Lower leg skin (tissue), 4 donors: ENCODE results near the gene KIF20A. TPM values are rescaled to one million over a fixed set of nuclear protein-coding genes. Genes with fewer than 3 reads are reported as not detected.

Experiments
- DNase-seq, 2 donors: peaks; one replicate each; pipeline ENCODE4 v3.0.0-alpha.2; 2019; ENCODE audit warnings: low spot score in 2 of 2
- H3K4me3 ChIP-seq: fragments of 200-600 bp; sonication (generic); 2 replicates; pipeline ENCODE4 v1.5.1; 2017; ENCODE audit warnings: mild to moderate bottlenecking, low read depth; ENCODE audit not compliant: poor library complexity, severe bottlenecking
- POLR2A ChIP-seq, 2 donors: fragments of 450-650 bp; IDR thresholded peaks; one replicate each; pipeline ENCODE4 v1.6.1; 2016 to 2017; ENCODE audit warnings: antibody characterized with exemption in 2 of 2, mild to moderate bottlenecking in 1 of 2, moderate library complexity in 1 of 2
- WGBS, 2 donors: methylation state at CpG; one replicate each; pipeline ENCODE4 v1.1.5; 2018; 5-methylcytosine and 5-hydroxymethylcytosine counted together
- intact Hi-C: fragments of 100-400 bp; cut with DNase I; formaldehyde crosslinking; loops from one replicate; pipeline ENCODE4 v1.15.0; 2023; ENCODE audit warnings: low total_unique reads
- total RNA-seq, 4 donors: library from RNA; depleted of rRNA; stranded (reverse); fragments of >200 nt; gene quantifications; one replicate each; pipeline ENCODE4 v1.1.0, GENCODE V29; 2016
- TF ChIP-seq, protein P1 (sequence below), 3 donors: fragments of 450-650 bp; IDR thresholded peaks; one replicate each; pipeline ENCODE4 v1.5.1; 2016; ENCODE audit warnings: antibody characterized with exemption in 3 of 3, mild to moderate bottlenecking in 3 of 3, moderate library complexity in 2 of 3

KIF20A gene
- total RNA-seq, 4 donors from 2014 or later: 1.3 to 3.2 (median 2.3) TPM

DNA sequence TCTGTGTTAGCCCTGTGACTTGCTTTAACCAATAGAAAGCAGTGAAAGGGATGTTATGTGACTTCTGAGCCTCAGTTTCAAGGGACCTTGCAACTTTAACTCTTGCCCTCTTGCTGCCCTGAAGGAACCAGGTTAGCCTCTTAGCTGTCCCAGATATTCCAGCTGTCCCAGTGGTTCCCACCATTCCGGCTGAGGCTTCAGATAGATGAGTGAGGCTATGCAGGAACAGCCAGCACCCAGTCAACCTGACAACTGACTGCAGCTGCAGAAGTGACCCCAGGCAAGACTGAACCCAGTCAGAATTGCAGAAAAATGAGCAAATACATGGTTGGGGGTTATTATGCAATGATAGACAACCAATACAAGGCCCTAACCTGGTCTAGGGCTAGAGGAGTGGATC lies 44.6 kb downstream of the KIF20A start:
- H3K4me3 ChIP-seq: no peak overlapping the region
- WGBS, 2 donors: 85 to 94% methylated on average over 1 of the region's 1 CpG
- DNase-seq: peak in 1 of 2 donors; percentile 57
- no peak for TF ChIP-seq POLR2A (IDR thresholded peaks at IDR 0.05)
- TF ChIP-seq, protein P1, sequence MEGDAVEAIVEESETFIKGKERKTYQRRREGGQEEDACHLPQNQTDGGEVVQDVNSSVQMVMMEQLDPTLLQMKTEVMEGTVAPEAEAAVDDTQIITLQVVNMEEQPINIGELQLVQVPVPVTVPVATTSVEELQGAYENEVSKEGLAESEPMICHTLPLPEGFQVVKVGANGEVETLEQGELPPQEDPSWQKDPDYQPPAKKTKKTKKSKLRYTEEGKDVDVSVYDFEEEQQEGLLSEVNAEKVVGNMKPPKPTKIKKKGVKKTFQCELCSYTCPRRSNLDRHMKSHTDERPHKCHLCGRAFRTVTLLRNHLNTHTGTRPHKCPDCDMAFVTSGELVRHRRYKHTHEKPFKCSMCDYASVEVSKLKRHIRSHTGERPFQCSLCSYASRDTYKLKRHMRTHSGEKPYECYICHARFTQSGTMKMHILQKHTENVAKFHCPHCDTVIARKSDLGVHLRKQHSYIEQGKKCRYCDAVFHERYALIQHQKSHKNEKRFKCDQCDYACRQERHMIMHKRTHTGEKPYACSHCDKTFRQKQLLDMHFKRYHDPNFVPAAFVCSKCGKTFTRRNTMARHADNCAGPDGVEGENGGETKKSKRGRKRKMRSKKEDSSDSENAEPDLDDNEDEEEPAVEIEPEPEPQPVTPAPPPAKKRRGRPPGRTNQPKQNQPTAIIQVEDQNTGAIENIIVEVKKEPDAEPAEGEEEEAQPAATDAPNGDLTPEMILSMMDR (IDR thresholded peaks at IDR 0.05): no peak
- intact Hi-C loops: no loop called here

DNA sequence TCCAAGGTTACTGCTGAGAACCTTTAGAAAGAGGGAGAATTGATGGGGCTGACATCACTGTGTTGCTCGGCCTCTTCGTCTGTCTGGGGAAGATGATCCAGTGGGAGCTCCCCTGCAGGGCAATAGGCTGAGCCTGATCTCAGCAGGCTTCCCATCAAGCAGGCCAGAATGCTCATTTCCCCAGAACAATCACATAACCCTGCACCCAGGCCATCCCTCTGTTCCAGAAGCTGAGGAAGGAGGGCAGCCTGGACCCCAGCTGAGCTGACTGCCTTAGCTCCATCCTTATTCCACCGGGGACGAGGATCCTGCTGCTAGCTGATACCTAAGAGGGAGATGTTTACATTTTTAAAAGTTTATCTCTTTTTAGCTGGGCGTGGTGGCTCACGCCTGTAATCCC lies 45.8 kb downstream of the KIF20A start:
- WGBS, 2 donors: 82 to 86% methylated on average over 6 of the region's 6 CpGs

DNA sequence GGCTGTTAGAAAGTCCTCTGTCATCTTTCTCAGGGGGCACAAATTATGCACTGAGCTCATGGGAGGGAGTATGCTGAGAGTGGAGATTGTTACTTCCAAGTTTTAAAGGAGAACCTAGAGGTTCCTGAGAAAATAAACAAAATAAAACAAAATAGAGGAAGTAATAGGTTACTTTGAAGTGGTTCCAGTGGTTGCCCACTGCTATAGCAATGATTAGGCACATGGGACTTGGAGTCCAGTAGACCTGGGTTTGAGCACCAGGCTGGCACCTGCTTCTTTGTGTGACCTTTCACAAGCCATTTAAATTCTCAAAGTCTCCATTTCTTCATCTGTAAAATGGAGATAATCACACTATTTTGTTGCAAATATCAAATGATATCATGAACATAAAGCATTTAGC lies 48.0 kb downstream of the KIF20A start:
- peak in 1 of 2 donors; percentile 6 for DNase-seq
- H3K4me3 ChIP-seq: no peak overlapping the region
- TF ChIP-seq, protein P1 (IDR thresholded peaks at IDR 0.05): no peak
- TF ChIP-seq POLR2A (IDR thresholded peaks at IDR 0.05): no peak
- intact Hi-C loops: no loop called here

More for the DNA sequence above, 45.8 kb downstream of the KIF20A start:
- TF ChIP-seq POLR2A (IDR thresholded peaks at IDR 0.05): no peak
- TF ChIP-seq, protein P1 (IDR thresholded peaks at IDR 0.05): no peak
- peak in 1 of 2 donors; percentile 48 for DNase-seq
- intact Hi-C loops: no loop called here
- H3K4me3 ChIP-seq: no peak overlapping the region

DNA sequence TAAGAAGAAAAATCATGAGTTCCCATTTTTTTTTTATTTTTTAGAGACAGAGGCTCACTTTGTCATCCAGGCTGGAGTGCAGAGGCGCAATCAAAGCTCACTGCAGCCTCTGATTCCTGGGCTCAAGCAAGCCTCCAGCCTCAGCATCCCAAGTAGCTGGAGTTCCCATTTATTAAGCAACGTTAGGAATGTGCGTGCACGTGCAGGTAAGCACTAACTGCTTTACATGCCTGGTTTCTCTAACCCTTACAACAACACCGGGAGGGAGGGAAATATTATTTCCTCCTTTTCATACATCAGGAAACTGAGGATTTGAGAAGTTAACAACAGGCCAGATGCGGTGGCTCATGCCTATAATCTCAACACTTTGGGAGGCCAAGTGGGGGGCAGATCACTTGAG lies 50.5 kb downstream of the KIF20A start:
- 74 to 83% methylated on average over 6 of the region's 6 CpGs for WGBS, 2 donors
- TF ChIP-seq, protein P1 (IDR thresholded peaks at IDR 0.05): no peak
- no peak for TF ChIP-seq POLR2A (IDR thresholded peaks at IDR 0.05)
- intact Hi-C loops: no loop called here
- H3K4me3 ChIP-seq: no peak overlapping the region
- DNase-seq: no peak

DNA sequence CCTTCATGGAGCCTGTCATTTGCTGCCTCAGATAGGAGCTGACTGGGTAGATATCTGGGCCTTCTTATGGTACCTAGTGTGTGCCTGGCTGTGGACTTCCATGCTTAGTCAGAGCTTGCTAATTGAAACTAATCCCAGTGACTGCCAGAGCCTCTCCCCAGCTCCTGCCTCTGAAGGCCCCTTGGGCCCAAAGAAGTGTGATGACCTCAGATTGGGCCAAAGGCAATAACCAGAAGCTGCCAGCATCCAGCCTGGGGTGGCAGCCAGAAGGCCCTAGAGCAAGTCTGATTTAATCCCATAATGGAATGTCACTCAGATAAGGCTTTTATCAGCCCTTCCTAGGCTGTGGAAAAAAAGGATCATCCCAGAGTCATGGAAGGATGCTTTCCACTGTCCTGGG lies 51.3 kb downstream of the KIF20A start:
- intact Hi-C loops: no loop called here
- no peak for DNase-seq
- H3K4me3 ChIP-seq: no peak overlapping the region
- TF ChIP-seq, protein P1 (IDR thresholded peaks at IDR 0.05): no peak
- no peak for TF ChIP-seq POLR2A (IDR thresholded peaks at IDR 0.05)

DNA sequence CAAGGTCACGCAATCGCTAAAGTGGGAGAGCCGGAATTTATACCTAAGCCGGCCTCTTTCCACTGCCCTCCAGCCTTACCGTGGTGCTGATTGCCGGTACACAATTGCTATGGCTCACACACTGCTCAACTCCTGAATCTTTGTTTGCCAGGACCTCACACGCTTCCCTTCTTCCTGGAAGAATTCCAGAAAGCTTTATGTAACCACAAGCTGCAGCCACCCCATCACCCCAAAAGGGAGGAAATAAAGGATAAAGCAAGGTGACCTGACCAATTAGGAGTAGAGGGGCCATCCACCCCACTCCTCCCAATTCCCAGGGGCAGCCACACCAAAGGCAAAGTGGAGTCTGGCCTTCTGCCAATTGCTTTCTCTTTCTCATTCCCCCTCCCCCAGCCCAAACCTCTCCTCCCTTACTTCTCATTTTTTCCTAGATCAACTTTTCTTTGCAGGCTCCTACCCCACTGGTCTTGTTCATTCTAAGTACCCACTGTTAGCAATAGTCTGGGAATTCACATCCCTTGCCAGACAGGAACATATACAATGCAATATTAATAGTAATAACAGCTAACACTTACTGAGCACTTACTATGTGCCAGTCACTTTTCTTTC lies 52.2 kb downstream of the KIF20A start:
- WGBS, 2 donors: 43 to 47% methylated on average over 7 of the region's 7 CpGs
- H3K4me3 ChIP-seq: no peak overlapping the region
- DNase-seq: no peak
- no peak for TF ChIP-seq POLR2A (IDR thresholded peaks at IDR 0.05)
- TF ChIP-seq, protein P1 (IDR thresholded peaks at IDR 0.05): no peak
- intact Hi-C loops: no loop called here
